Neutrophil (primary cell): ENCODE results near the gene KMT2B.

Experiments
- H3K27ac ChIP-seq: fragments of 200-600 bp; sonication (generic); 2 replicates; pipeline ENCODE4 v1.5.1; 2016; ENCODE audit warnings: mild to moderate bottlenecking, moderate library complexity
- H3K27me3 ChIP-seq: fragments of 200-600 bp; sonication (generic); 2 replicates; pipeline ENCODE4 v1.6.0; 2016; ENCODE audit warnings: mild to moderate bottlenecking
- H3K36me3 ChIP-seq: fragments of 200-600 bp; sonication (generic); 2 replicates; pipeline ENCODE4 v1.5.1; 2017
- H3K4me1 ChIP-seq, 2 experiments: fragments of 200-600 bp in 1 of 2; sonication (generic) in 1 of 2; 1 replicate in 1 of 2; 2 replicates in 1 of 2; pipeline versions ENCODE4 v1.5.1 to v1.6.1; 2013 to 2016; ENCODE audit warnings: low read depth in 1 of 2, low read length in 1 of 2, mild to moderate bottlenecking in 1 of 2, moderate library complexity in 1 of 2; ENCODE audit not compliant: control insufficient read depth in 1 of 2, insufficient read depth in 1 of 2
- H3K4me3 ChIP-seq, 2 experiments: fragments of 200-600 bp in 1 of 2; sonication (generic) in 1 of 2; 1 replicate in 1 of 2; 2 replicates in 1 of 2; pipeline ENCODE4 v1.5.1; 2013 to 2016; ENCODE audit warnings: low read depth in 1 of 2, low read length in 1 of 2, mild to moderate bottlenecking in 1 of 2, moderate library complexity in 1 of 2
- H3K9me3 ChIP-seq: fragments of 200-600 bp; sonication (generic); 2 replicates; pipeline ENCODE4 v1.5.1; 2016
- TF ChIP-seq, protein P1 (sequence below): fragments of 200-600 bp; sonication (generic); IDR thresholded peaks from 2 replicates; pipeline ENCODE4 v1.5.1; 2016; ENCODE audit warnings: antibody characterized with exemption

The KMT2B gene

DNA sequence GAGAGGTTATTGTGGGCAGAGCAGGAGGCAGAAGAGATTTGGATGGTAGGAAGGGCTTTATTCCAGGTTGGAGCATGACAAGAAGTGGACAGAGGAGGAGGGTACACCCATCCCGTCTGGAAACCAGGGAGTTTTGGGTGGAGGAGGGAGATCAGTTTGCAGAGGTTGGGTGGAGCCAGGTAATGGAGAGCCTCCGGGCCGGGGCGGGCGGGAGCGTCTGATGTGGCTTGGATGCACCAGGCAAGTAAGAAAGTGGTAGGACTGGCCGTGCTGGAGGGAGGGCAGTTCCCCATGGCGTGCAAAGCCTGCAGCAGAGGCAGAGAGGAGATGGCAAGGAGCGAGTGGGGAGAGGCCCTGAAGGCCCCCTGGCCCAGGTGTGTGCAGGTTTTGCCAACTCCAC, 13.6 kb downstream of the KMT2B start:
- H3K4me3 ChIP-seq = no peak overlapping the region
- H3K27ac ChIP-seq = no peak overlapping the region
- TF ChIP-seq, protein P1, sequence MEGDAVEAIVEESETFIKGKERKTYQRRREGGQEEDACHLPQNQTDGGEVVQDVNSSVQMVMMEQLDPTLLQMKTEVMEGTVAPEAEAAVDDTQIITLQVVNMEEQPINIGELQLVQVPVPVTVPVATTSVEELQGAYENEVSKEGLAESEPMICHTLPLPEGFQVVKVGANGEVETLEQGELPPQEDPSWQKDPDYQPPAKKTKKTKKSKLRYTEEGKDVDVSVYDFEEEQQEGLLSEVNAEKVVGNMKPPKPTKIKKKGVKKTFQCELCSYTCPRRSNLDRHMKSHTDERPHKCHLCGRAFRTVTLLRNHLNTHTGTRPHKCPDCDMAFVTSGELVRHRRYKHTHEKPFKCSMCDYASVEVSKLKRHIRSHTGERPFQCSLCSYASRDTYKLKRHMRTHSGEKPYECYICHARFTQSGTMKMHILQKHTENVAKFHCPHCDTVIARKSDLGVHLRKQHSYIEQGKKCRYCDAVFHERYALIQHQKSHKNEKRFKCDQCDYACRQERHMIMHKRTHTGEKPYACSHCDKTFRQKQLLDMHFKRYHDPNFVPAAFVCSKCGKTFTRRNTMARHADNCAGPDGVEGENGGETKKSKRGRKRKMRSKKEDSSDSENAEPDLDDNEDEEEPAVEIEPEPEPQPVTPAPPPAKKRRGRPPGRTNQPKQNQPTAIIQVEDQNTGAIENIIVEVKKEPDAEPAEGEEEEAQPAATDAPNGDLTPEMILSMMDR = no peak
- peaks cover 100% of the 10 kb centered on the region for H3K36me3 ChIP-seq
- H3K4me1 ChIP-seq = no peaks in the 10 kb centered on the region
- H3K9me3 ChIP-seq = no peaks in the 10 kb centered on the region
- H3K27me3 ChIP-seq = no peaks in the 10 kb centered on the region

DNA sequence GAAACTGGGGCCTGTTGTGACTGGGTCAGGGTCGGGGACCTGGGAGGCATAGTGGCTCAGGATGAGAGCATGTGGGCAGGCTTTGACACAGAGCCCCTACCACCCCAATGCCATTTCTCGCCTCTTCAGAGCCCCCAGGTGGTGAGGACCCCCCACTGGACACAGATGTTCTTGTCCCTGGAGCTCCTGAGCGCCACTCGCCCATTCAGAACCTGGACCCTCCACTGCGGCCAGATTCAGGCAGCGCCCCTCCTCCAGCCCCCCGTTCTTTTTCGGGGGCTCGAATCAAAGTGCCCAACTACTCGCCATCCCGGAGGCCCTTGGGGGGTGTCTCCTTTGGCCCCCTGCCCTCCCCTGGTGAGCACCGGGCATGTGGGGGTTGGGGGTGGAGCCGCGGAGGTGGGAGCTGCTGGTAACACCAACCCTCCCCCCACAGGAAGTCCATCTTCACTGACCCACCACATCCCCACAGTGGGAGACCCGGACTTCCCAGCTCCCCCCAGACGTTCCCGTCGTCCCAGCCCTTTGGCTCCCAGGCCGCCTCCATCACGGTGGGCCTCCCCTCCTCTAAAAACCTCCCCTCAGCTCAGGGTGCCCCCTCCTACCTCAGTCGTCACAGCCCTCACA, 14.1 kb downstream of the KMT2B start:
- no peaks in the 10 kb centered on the region for H3K27me3 ChIP-seq
- H3K4me1 ChIP-seq = no peaks in the 10 kb centered on the region
- no peaks in the 10 kb centered on the region for H3K9me3 ChIP-seq
- TF ChIP-seq, protein P1 = no peak
- no peak overlapping the region for H3K4me3 ChIP-seq
- H3K27ac ChIP-seq = no peak overlapping the region
- H3K36me3 ChIP-seq = peaks cover 100% of the 10 kb centered on the region

DNA sequence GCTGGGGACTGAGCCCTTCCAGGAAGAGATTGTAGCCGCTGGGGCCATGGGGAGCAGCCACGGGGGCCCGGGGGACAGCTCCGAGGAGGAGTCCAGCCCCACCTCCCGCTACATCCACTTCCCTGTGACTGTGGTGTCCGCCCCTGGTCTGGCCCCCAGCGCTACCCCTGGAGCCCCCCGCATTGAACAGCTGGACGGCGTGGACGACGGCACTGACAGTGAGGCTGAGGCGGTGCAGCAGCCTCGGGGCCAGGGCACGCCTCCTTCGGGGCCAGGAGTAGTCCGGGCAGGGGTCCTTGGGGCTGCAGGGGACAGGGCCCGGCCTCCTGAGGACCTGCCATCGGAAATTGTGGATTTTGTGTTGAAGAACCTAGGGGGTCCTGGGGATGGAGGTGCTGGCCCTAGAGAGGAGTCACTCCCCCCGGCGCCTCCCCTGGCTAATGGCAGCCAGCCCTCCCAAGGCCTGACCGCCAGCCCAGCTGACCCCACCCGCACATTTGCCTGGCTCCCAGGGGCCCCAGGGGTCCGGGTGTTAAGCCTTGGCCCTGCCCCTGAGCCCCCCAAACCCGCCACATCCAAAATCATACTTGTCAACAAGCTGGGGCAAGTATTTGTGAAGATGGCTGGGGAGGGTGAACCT, 14.9 kb downstream of the KMT2B start:
- TF ChIP-seq, protein P1 = no peak
- Histone ChIP-seq H3K27ac (no peak overlapping the region), H3K27me3 (no peaks in the 10 kb centered on the region), H3K4me1 (no peaks in the 10 kb centered on the region), H3K9me3 (no peaks in the 10 kb centered on the region), H3K36me3 (peaks cover 100% of the 10 kb centered on the region), H3K4me3 (no peak overlapping the region)

DNA sequence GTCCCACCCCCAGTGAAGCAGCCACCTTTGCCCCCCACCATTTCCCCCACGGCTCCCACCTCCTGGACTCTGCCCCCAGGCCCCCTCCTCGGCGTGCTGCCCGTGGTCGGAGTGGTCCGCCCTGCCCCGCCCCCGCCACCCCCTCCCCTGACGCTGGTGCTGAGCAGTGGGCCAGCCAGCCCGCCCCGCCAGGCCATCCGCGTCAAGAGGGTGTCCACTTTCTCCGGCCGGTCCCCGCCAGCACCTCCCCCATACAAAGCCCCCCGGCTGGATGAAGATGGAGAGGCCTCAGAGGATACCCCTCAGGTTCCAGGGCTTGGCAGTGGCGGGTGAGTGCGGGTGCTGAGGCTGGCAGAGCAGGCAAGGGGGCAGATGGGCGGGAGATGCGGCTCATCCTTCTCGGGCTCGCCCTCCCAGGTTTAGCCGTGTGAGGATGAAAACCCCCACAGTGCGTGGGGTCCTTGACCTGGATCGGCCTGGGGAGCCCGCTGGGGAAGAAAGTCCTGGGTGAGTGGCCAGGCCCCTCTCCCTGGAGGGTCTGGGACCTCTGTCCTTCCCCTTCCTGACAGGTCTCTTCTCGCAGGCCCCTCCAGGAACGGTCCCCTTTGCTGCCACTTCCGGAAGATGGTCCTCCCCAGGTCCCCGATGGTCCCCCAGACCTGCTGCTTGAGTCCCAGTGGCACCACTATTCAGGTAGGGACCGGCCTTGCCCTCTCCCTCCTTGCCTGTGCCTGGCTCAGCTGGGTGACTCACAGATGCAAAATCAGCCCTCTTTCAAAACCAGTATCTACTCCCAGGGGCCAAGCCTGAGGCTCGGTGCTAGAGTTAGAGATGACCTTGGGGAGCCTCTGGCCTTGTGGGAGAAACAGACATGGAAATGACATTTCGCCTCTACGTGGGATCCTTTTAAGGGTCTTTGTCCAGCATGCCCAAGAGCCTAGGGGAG, 15.7 kb downstream of the KMT2B start:
- Histone ChIP-seq H3K9me3 (no peaks in the 10 kb centered on the region), H3K27me3 (no peaks in the 10 kb centered on the region), H3K27ac (no peak overlapping the region), H3K4me1 (no peaks in the 10 kb centered on the region), H3K4me3 (no peak overlapping the region), H3K36me3 (peaks cover 100% of the 10 kb centered on the region)
- TF ChIP-seq, protein P1 = no peak

DNA sequence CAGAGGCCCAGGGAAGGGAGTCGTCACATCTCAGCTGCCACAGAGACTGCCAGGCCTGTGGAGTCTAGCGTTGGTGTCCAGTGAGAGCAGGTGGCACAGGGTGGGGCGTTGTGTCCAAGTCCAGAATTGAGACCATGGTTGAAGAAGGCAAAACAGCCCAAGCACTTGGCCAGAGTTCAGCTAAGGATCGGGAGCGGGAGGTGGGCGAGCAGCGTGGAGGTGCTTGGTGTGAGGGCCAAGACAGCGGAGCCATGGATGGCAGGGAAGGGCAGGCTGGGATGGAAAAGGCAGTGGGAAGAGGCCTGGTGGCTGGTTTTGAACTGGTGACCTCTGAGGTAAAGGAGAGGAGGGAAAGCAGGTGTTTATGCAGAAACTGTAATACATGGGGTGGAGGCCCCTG, 16.5 kb downstream of the KMT2B start:
- no peaks in the 10 kb centered on the region for H3K9me3 ChIP-seq
- no peaks in the 10 kb centered on the region for H3K27me3 ChIP-seq
- H3K27ac ChIP-seq = no peak overlapping the region
- peaks cover 0 to under 1% of the 10 kb centered on the region in 2 experiments for H3K4me1 ChIP-seq
- peaks cover 100% of the 10 kb centered on the region for H3K36me3 ChIP-seq
- TF ChIP-seq, protein P1 = no peak
- H3K4me3 ChIP-seq = no peak overlapping the region
